Ovary (tissue), 9 donors: ENCODE results near the gene GALR1. TPM values are rescaled to one million over a fixed set of nuclear protein-coding genes. Genes with fewer than 3 reads are reported as not detected.

Experiments used
- DNase-seq, 5 donors: peaks; one replicate each; pipeline ENCODE4 v3.0.0-alpha.2; 2019 to 2020
- H3K27ac ChIP-seq, 2 donors: fragments of 200-600 bp; one replicate each; pipeline versions ENCODE4 v1.5.1 to v1.8.0; 2019 to 2022
- H3K27me3 ChIP-seq: fragments of 200-600 bp; one replicate; pipeline ENCODE4 v1.8.0; 2022
- H3K36me3 ChIP-seq: fragments of 200-600 bp; sonication (generic); one replicate; pipeline ENCODE4 v1.5.1; 2019
- H3K4me1 ChIP-seq: one replicate; pipeline ENCODE4 v1.8.1; 2013; ENCODE audit warnings: mild to moderate bottlenecking, moderate library complexity; ENCODE audit not compliant: insufficient read depth
- H3K4me3 ChIP-seq: fragments of 200-600 bp; sonication (generic); one replicate; pipeline ENCODE4 v1.5.1; 2017
- H3K9me3 ChIP-seq, 2 donors: fragments of 200-600 bp in 1 of 2; sonication (generic) in 1 of 2; one replicate each; pipeline versions ENCODE4 v1.5.1 to v1.8.1; 2013 to 2019; ENCODE audit warnings: mild to moderate bottlenecking in 1 of 2, moderate library complexity in 1 of 2
- CTCF ChIP-seq, 3 donors: fragments of 450-650 bp in 2 of 3; fragments of 200-600 bp in 1 of 3; IDR thresholded peaks; one replicate each; pipeline versions ENCODE4 v1.5.1 to v1.8.0; 2016 to 2022; ENCODE audit warnings: antibody characterized with exemption in 3 of 3, mild to moderate bottlenecking in 1 of 3
- EP300 ChIP-seq: sonication (generic); formaldehyde crosslinking; IDR thresholded peaks from one replicate; pipeline ENCODE4 v1.6.1; 2017; ENCODE audit warnings: antibody characterized with exemption
- POLR2A ChIP-seq: fragments of 450-650 bp; IDR thresholded peaks from one replicate; pipeline ENCODE4 v1.6.1; 2017; ENCODE audit warnings: antibody characterized with exemption, mild to moderate bottlenecking, moderate library complexity
- WGBS, 3 donors: extraction: QIAGEN DNeasy Blood & Tissue Kit in 1 of 3; methylation state at CpG; one replicate each; pipeline versions ENCODE4 v1.1.5 to v1.1.7; 2013 to 2017; 5-methylcytosine and 5-hydroxymethylcytosine counted together
- intact Hi-C, 4 donors: fragments of 100-400 bp; cut with DNase I; formaldehyde crosslinking; loops; one replicate each; pipeline versions ENCODE4 v1.11.0 to v1.15.1; 2022 to 2023
- polyA plus RNA-seq, 2 donors: library from polyadenylated mRNA; stranded (reverse); fragments of 200-250 nt in 1 of 2; fragments of 350-450 nt in 1 of 2; fragmentation: Illumina TruSeq in 1 of 2; extraction: RNeasy Lipid Tissue Mini Kit (QIAGEN cat#74804) in 1 of 2; gene quantifications; one replicate each; pipeline ENCODE4 v1.2.3, GENCODE V29; 2013 to 2014
- total RNA-seq, 7 donors: library from RNA; depleted of rRNA in 2 of 7; stranded (reverse); fragments of >200 nt in 2 of 7; fragmentation: NEBNext Ultra II Directional in 3 of 7; extraction: Animal tissue kit (Norgen Biotek cat#: 25700) in 3 of 7; gene quantifications; one replicate each; pipeline versions ENCODE4 v1.1.0 to v1.2.4, GENCODE V29; 2016 to 2023
- donor health status: DM: no; HTN: no; CAD: no; lungs with moderate emphysema.
- donor health status: DM: no; HTN: no; CAD: no.
- donor health status: Bipolar disorder and iron deficiency.
- donor health status: DM: yes; HTN: yes; CAD: no.
- donor health status: DM: no; HTN: no; CAD: no.
- donor health status: DM: yes; HTN: yes; CAD: no.

GALR1 gene
- total and polyA plus RNA-seq, 9 donors, result under 0.01 to 0.12 (median 0.04) TPM; not detected in 5

GRCh38 chr18:77250926-77251729 lies 1.5 kb downstream of the GALR1 start:
- Histone ChIP-seq H3K27me3 (no peaks in the 10 kb centered on the region), H3K36me3 (no peaks in the 10 kb centered on the region), H3K4me1 (peaks cover 2% of the 10 kb centered on the region), H3K27ac (no peak overlapping the region), H3K9me3 (no peaks in the 10 kb centered on the region), H3K4me3 (no peak overlapping the region)
- intact Hi-C loops, result no loop called here
- 1 to 2% (median 2%) methylated on average over 63 to 67 of the region's 67 CpGs for WGBS, 3 donors
- no peak for DNase-seq
- no peak for TF ChIP-seq POLR2A
- no peak for TF ChIP-seq EP300
- no peak for TF ChIP-seq CTCF (IDR thresholded peaks at IDR 0.05)

GRCh38 chr18:77251730-77252050 lies 2.0 kb downstream of the GALR1 start:
- Histone ChIP-seq H3K4me1 (peaks cover 2% of the 10 kb centered on the region), H3K36me3 (no peaks in the 10 kb centered on the region), H3K4me3 (no peak overlapping the region), H3K9me3 (no peaks in the 10 kb centered on the region), H3K27me3 (no peaks in the 10 kb centered on the region), H3K27ac (no peak overlapping the region)
- TF ChIP-seq CTCF (IDR thresholded peaks at IDR 0.05) (no peak), EP300 (no peak), POLR2A (no peak)
- no peak for DNase-seq
- intact Hi-C loops, result no loop called here
- WGBS, 3 donors, result 6 to 10% (median 8%) methylated on average over 20 of the region's 20 CpGs

GRCh38 chr18:77254711-77255405 lies 5.2 kb downstream of the GALR1 start:
- no peak for TF ChIP-seq CTCF (IDR thresholded peaks at IDR 0.05)
- TF ChIP-seq EP300, result no peak
- no peak for TF ChIP-seq POLR2A
- Histone ChIP-seq H3K27me3 (no peaks in the 10 kb centered on the region), H3K27ac (no peak overlapping the region), H3K4me3 (no peak overlapping the region), H3K4me1 (no peaks in the 10 kb centered on the region), H3K36me3 (no peaks in the 10 kb centered on the region), H3K9me3 (no peaks in the 10 kb centered on the region)
- intact Hi-C loops, result no loop called here
- no peak for DNase-seq
- 53 to 61% (median 55%) methylated on average over 10 of the region's 10 CpGs for WGBS, 3 donors

GRCh38 chr18:77255426-77256105 lies 5.9 kb downstream of the GALR1 start:
- intact Hi-C loops, result no loop called here
- Histone ChIP-seq H3K36me3 (no peaks in the 10 kb centered on the region), H3K27me3 (no peaks in the 10 kb centered on the region), H3K9me3 (no peaks in the 10 kb centered on the region), H3K27ac (no peak overlapping the region), H3K4me1 (no peaks in the 10 kb centered on the region), H3K4me3 (no peak overlapping the region)
- TF ChIP-seq EP300, result no peak
- no peak for TF ChIP-seq CTCF (IDR thresholded peaks at IDR 0.05)
- TF ChIP-seq POLR2A, result no peak
- WGBS, 3 donors, result 41 to 49% (median 46%) methylated on average over 6 of the region's 6 CpGs
- no peak for DNase-seq
